HFFc6 (cell line): ENCODE data around the gene R3HDML. TPM values are rescaled to one million over a fixed set of nuclear protein-coding genes. Genes with fewer than 3 reads are reported as not detected.

ENCODE experiments used
- DNase-seq: peaks from one replicate; pipeline ENCODE4 v3.0.0-alpha.2; 2018
- H3K27ac Mint-ChIP-seq: 2 replicates; pipeline ENCODE4 v1.8.0; 2020; ENCODE audit warnings: mild to moderate bottlenecking, mixed read lengths
- H3K27me3 Mint-ChIP-seq: 2 replicates; pipeline ENCODE4 v1.8.0; 2021; ENCODE audit warnings: mild to moderate bottlenecking, moderate library complexity, mixed read lengths; ENCODE audit not compliant: insufficient read depth
- H3K36me3 Mint-ChIP-seq: 2 replicates; pipeline ENCODE4 v1.8.0; 2021; ENCODE audit warnings: low read depth, mixed read lengths
- H3K4me1 Mint-ChIP-seq: 2 replicates; pipeline ENCODE4 v1.8.0; 2020; ENCODE audit warnings: low read depth, mixed read lengths
- H3K4me3 Mint-ChIP-seq: 2 replicates; pipeline ENCODE4 v1.8.0; 2020; ENCODE audit warnings: mild to moderate bottlenecking, moderate library complexity, mixed read lengths
- H3K9me3 Mint-ChIP-seq: 2 replicates; pipeline ENCODE4 v1.8.0; 2020; ENCODE audit warnings: mild to moderate bottlenecking, mixed read lengths
- CTCF ChIP-seq: fragments of 200-600 bp; sonication (generic); IDR thresholded peaks from 2 replicates; pipeline ENCODE4 v1.5.0; 2021; ENCODE audit warnings: antibody characterized with exemption, mild to moderate bottlenecking
- total RNA-seq, 6 experiments: library from RNA; stranded (reverse); fragmentation: NEBNext Ultra II Directional; extraction: Animal tissue kit (Norgen Biotek cat#: 25700); gene quantifications; 2 replicates in 1 of 6; 3 replicates in 5 of 6; pipeline ENCODE4 v1.2.3, GENCODE V29; 2021

The R3HDML gene
- total RNA-seq, 6 experiments from 2014 or later, result not detected

- TF ChIP-seq CTCF, result no peak
- peaks cover 47% of the 10 kb centered on the region for H3K27me3 Mint-ChIP-seq
- H3K4me1 Mint-ChIP-seq, result no peaks in the 10 kb centered on the region
- H3K9me3 Mint-ChIP-seq, result no peaks in the 10 kb centered on the region
- no peak for DNase-seq
- no peak overlapping the region for H3K4me3 Mint-ChIP-seq
- H3K27ac Mint-ChIP-seq, result no peak overlapping the region
- no peaks in the 10 kb centered on the region for H3K36me3 Mint-ChIP-seq
Measured at GRCh38 chr20:44354979-44355497, 18.2 kb downstream of the R3HDML start.

GRCh38 chr20:44355498-44356352 lies 18.9 kb downstream of the R3HDML start, which contains the start of gene HNF4A:
TSS of gene HNF4A (plus strand) at chr20:44355699. CDS start at chr20:44355805, 106 bp downstream.
- Mint-ChIP-seq H3K27ac (no peak within 1 kb of the TSS), H3K4me3 (no peak within 1 kb of the TSS), H3K9me3 (no peaks in the 10 kb centered on the region), H3K27me3 (peaks cover 47% of the 10 kb centered on the region), H3K36me3 (no peaks in the 10 kb centered on the region), H3K4me1 (no peaks in the 10 kb centered on the region)
- no peak for DNase-seq
- TF ChIP-seq CTCF, result no peak

- no peaks in the 10 kb centered on the region for H3K9me3 Mint-ChIP-seq
- H3K27me3 Mint-ChIP-seq, result peaks cover 47% of the 10 kb centered on the region
- no peak for TF ChIP-seq CTCF
- no peak for DNase-seq
- no peaks in the 10 kb centered on the region for H3K4me1 Mint-ChIP-seq
- no peak overlapping the region for H3K4me3 Mint-ChIP-seq
- H3K27ac Mint-ChIP-seq, result no peak overlapping the region
- H3K36me3 Mint-ChIP-seq, result no peaks in the 10 kb centered on the region
Measured at GRCh38 chr20:44356353-44356723, 19.5 kb downstream of the R3HDML start.

GRCh38 chr20:44357020-44357419 lies 20.2 kb downstream of the R3HDML start:
- Mint-ChIP-seq H3K27me3 (peaks cover 50% of the 10 kb centered on the region), H3K4me3 (no peak overlapping the region)

GRCh38 chr20:44357555-44358125 lies 20.8 kb downstream of the R3HDML start:
- Mint-ChIP-seq H3K36me3 (no peaks in the 10 kb centered on the region), H3K27ac (no peak overlapping the region), H3K27me3 (peaks cover 46% of the 10 kb centered on the region), H3K4me3 (no peak overlapping the region), H3K4me1 (no peaks in the 10 kb centered on the region), H3K9me3 (no peaks in the 10 kb centered on the region)
- DNase-seq, result no peak
- TF ChIP-seq CTCF, result no peak

More at GRCh38 chr20:44357020-44357419, 20.2 kb downstream of the R3HDML start:
- H3K9me3 Mint-ChIP-seq, result no peaks in the 10 kb centered on the region
- H3K36me3 Mint-ChIP-seq, result no peaks in the 10 kb centered on the region
- TF ChIP-seq CTCF, result no peak
- no peak for DNase-seq
- H3K4me1 Mint-ChIP-seq, result no peaks in the 10 kb centered on the region
- no peak overlapping the region for H3K27ac Mint-ChIP-seq
